Measurements from ENCODE around the gene FASN.
"Not testable (repeated sequence)": the region's sequence is repeated elsewhere in the genome, so short reads cannot be mapped to it uniquely, and the experiment has no call there.

The FASN gene

DNA sequence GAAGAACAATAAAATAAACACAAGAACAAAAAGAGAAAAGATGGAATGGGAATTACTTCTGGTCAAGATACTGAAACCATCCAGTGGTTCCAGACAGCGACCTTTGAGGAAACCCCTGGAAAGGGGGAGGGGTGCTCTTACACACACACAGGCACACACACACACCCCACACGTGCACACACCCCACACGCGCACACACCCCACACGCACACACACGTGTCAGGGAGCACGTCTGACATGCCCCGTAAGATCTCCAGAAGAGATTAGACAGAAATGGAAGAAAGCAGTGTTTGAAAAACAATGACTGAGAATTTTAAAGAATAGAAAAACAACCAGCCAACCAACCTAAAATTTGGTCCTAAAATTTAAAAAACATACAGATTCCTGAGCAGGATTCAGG, 45.3 kb upstream of the FASN start:
- no peak overlapping the region for H3K9ac ChIP-seq (ENCODE audit: low read length)
- no peaks in the 10 kb centered on the region for H3K79me2 ChIP-seq (ENCODE audit: low read length)
- no peaks in the 10 kb centered on the region for H4K20me1 ChIP-seq (ENCODE audit: insufficient read depth, low read length)
- H3K36me3 ChIP-seq (replicated peaks; ENCODE audit: low read depth, low read length) = no peaks in the 10 kb centered on the region
- no peak overlapping the region for H3K27ac ChIP-seq (ENCODE audit: low read length)
- H3K27me3 ChIP-seq (ENCODE audit: low read depth, low read length) = no peaks in the 10 kb centered on the region
- H3K9me3 ChIP-seq (ENCODE audit: insufficient read depth, low read length) = no peaks in the 10 kb centered on the region
- no peak overlapping the region for H2AFZ ChIP-seq (ENCODE audit: low read depth, low read length)
- H3K4me3 ChIP-seq (ENCODE audit: low read length) = no peak overlapping the region
- TF ChIP-seq, protein P1, sequence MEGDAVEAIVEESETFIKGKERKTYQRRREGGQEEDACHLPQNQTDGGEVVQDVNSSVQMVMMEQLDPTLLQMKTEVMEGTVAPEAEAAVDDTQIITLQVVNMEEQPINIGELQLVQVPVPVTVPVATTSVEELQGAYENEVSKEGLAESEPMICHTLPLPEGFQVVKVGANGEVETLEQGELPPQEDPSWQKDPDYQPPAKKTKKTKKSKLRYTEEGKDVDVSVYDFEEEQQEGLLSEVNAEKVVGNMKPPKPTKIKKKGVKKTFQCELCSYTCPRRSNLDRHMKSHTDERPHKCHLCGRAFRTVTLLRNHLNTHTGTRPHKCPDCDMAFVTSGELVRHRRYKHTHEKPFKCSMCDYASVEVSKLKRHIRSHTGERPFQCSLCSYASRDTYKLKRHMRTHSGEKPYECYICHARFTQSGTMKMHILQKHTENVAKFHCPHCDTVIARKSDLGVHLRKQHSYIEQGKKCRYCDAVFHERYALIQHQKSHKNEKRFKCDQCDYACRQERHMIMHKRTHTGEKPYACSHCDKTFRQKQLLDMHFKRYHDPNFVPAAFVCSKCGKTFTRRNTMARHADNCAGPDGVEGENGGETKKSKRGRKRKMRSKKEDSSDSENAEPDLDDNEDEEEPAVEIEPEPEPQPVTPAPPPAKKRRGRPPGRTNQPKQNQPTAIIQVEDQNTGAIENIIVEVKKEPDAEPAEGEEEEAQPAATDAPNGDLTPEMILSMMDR (IDR thresholded peaks at IDR 0.05; ENCODE audit: low read depth, low read length) = no peak
- TF ChIP-seq EZH2phosphoT487 (IDR thresholded peaks at IDR 0.05; ENCODE audit: low read depth) = no peak
- no peaks in the 10 kb centered on the region for H3K4me1 ChIP-seq (ENCODE audit: low read length)
- H3K4me2 ChIP-seq (ENCODE audit: low read length) = no peak overlapping the region

DNA sequence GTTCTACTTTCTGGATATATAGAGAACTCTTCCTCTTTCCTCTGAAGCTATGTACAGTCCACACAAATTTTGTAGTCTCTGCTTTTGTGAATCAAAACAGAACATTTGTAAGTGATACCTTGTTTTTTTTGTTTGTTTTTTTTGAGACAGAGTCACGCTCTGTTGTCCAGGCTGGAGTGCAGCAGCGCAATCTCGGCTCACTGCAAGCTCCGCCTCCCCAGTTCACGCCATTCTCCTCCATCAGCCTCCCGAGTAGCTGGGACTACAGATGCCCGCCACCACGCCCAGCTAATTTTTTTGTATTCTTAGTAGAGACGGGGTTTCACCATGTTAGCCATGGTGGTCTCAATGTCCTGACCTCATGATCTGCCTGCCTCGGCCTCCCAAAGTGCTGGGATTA, 41.9 kb upstream of the FASN start:
- not testable (repeated sequence) for H3K4me2 ChIP-seq (ENCODE audit: low read length); H3K27ac ChIP-seq (ENCODE audit: low read length); H3K4me3 ChIP-seq (ENCODE audit: low read length); H3K4me1 ChIP-seq (ENCODE audit: low read length); H3K9ac ChIP-seq (ENCODE audit: low read length); H3K36me3 ChIP-seq (replicated peaks; ENCODE audit: low read depth, low read length); H3K9me3 ChIP-seq (ENCODE audit: insufficient read depth, low read length); H3K79me2 ChIP-seq (ENCODE audit: low read length); H4K20me1 ChIP-seq (ENCODE audit: insufficient read depth, low read length); H3K27me3 ChIP-seq (ENCODE audit: low read depth, low read length); H2AFZ ChIP-seq (ENCODE audit: low read depth, low read length)

GRCh38 chr17:82138511-82138992, 40.5 kb upstream of the FASN start:
- Histone ChIP-seq H3K4me3 (ENCODE audit: low read length) (no peak overlapping the region), H3K9ac (ENCODE audit: low read length) (no peak overlapping the region), H3K9me3 (ENCODE audit: insufficient read depth, low read length) (no peaks in the 10 kb centered on the region), H3K27me3 (ENCODE audit: low read depth, low read length) (no peaks in the 10 kb centered on the region), H3K4me2 (ENCODE audit: low read length) (no peak overlapping the region), H3K36me3 (replicated peaks; ENCODE audit: low read depth, low read length) (no peaks in the 10 kb centered on the region), H3K27ac (ENCODE audit: low read length) (no peak overlapping the region), H3K79me2 (ENCODE audit: low read length) (no peaks in the 10 kb centered on the region), H2AFZ (ENCODE audit: low read depth, low read length) (no peak overlapping the region), H3K4me1 (ENCODE audit: low read length) (peaks cover 5% of the 10 kb centered on the region; the same call in 1 of the 2 replicates), H4K20me1 (ENCODE audit: insufficient read depth, low read length) (no peaks in the 10 kb centered on the region)
- TF ChIP-seq, protein P1 (IDR thresholded peaks at IDR 0.05; ENCODE audit: low read depth, low read length) = no peak
- TF ChIP-seq EZH2phosphoT487 (IDR thresholded peaks at IDR 0.05; ENCODE audit: low read depth) = no peak

GRCh38 chr17:82134101-82134500, 36.1 kb upstream of the FASN start:
- Histone ChIP-seq H3K4me1 (ENCODE audit: low read length) (peaks cover 7% of the 10 kb centered on the region; the same call in 1 of the 2 replicates), H4K20me1 (ENCODE audit: insufficient read depth, low read length) (no peaks in the 10 kb centered on the region), H2AFZ (ENCODE audit: low read depth, low read length) (no peak overlapping the region), H3K27me3 (ENCODE audit: low read depth, low read length) (no peaks in the 10 kb centered on the region), H3K27ac (ENCODE audit: low read length) (no peak overlapping the region), H3K9me3 (ENCODE audit: insufficient read depth, low read length) (no peaks in the 10 kb centered on the region), H3K4me2 (ENCODE audit: low read length) (no peak overlapping the region), H3K4me3 (ENCODE audit: low read length) (no peak overlapping the region), H3K79me2 (ENCODE audit: low read length) (no peaks in the 10 kb centered on the region), H3K9ac (ENCODE audit: low read length) (no peak overlapping the region), H3K36me3 (replicated peaks; ENCODE audit: low read depth, low read length) (no peaks in the 10 kb centered on the region)
- TF ChIP-seq, protein P1 (IDR thresholded peaks at IDR 0.05; ENCODE audit: low read depth, low read length) = no peak
- no peak for TF ChIP-seq EZH2phosphoT487 (IDR thresholded peaks at IDR 0.05; ENCODE audit: low read depth)

GRCh38 chr17:82133166-82133953, 35.3 kb upstream of the FASN start:
- H3K27ac ChIP-seq (ENCODE audit: low read length); H2AFZ ChIP-seq (ENCODE audit: low read depth, low read length); H3K4me3 ChIP-seq (ENCODE audit: low read length); H3K9ac ChIP-seq (ENCODE audit: low read length); H3K4me1 ChIP-seq (ENCODE audit: low read length); H3K9me3 ChIP-seq (ENCODE audit: insufficient read depth, low read length); H4K20me1 ChIP-seq (ENCODE audit: insufficient read depth, low read length); H3K79me2 ChIP-seq (ENCODE audit: low read length); H3K36me3 ChIP-seq (replicated peaks; ENCODE audit: low read depth, low read length); H3K27me3 ChIP-seq (ENCODE audit: low read depth, low read length): not testable (repeated sequence)
- 0 out of 2 replicates have a peak overlapping the region, but pooled peaks have one; percentile 12 for H3K4me2 ChIP-seq (ENCODE audit: low read length)
